ENCODE data around the gene OR2T10. TPM values are rescaled to one million over a fixed set of nuclear protein-coding genes. Genes with fewer than 3 reads are reported as not detected.

OR2T10 gene
- polyA plus RNA-seq, 3 donors, result not detected

DNA sequence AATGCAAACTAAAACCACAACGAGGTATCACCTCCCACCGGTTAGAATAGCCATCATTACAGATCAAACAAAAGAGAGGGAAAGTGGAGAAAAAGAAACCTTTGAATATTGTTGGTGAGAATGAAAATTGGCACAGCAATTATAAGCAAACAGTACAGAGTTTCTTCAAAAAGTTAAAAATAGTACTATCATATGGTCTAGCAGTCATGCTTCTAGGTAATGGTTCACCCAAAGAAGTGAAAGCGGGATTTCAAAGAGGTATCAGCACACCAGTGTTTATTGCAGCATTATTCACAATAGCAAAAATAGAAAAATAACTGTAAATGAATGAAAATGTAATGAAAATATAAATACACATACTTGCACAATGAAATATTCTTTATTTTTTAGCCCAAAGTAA, 8.2 kb downstream of the OR2T10 start:
- DNase-seq, result no peak
- Histone ChIP-seq H4K20me1 (ENCODE audit: insufficient read depth, low read length) (no peaks in the 10 kb centered on the region), H3K4me1 (ENCODE audit: control insufficient read depth in 1 of 2, insufficient read depth in 2 of 2, low read length in 2 of 2) (no peaks in the 10 kb centered on the region), H3K4me3 (replicated peaks in 1 of 3; ENCODE audit: low read depth in 2 of 3, low read length in 3 of 3) (no peak overlapping the region), H3K9ac (ENCODE audit: insufficient read depth, low read length, poor library complexity, severe bottlenecking) (no peak overlapping the region), H2AFZ (ENCODE audit: insufficient read depth, low read depth, low read length, poor library complexity, severe bottlenecking) (no peak overlapping the region), H3K36me3 (replicated peaks in 1 of 2; ENCODE audit: control insufficient read depth in 1 of 2, insufficient read depth in 2 of 2, low read length in 2 of 2) (no peaks in the 10 kb centered on the region), H3K4me2 (replicated peaks; ENCODE audit: extremely low read depth, low read length, poor library complexity, severe bottlenecking) (no peak overlapping the region), H3K79me2 (ENCODE audit: insufficient read depth, low read length) (no peaks in the 10 kb centered on the region), H3K9me3 (replicated peaks in 1 of 2; ENCODE audit: control insufficient read depth in 1 of 2, insufficient read depth in 1 of 2, low read length in 2 of 2) (no peaks in the 10 kb centered on the region), H3K27me3 (ENCODE audit: control insufficient read depth in 2 of 2, insufficient read depth in 2 of 2, low read length in 2 of 2) (no peaks in the 10 kb centered on the region), H3K27ac (ENCODE audit: low read depth in 1 of 2, low read length in 2 of 2) (no peak overlapping the region)
- no peak overlapping the region for H3K27ac Mint-ChIP-seq
- TF ChIP-seq, protein P1, sequence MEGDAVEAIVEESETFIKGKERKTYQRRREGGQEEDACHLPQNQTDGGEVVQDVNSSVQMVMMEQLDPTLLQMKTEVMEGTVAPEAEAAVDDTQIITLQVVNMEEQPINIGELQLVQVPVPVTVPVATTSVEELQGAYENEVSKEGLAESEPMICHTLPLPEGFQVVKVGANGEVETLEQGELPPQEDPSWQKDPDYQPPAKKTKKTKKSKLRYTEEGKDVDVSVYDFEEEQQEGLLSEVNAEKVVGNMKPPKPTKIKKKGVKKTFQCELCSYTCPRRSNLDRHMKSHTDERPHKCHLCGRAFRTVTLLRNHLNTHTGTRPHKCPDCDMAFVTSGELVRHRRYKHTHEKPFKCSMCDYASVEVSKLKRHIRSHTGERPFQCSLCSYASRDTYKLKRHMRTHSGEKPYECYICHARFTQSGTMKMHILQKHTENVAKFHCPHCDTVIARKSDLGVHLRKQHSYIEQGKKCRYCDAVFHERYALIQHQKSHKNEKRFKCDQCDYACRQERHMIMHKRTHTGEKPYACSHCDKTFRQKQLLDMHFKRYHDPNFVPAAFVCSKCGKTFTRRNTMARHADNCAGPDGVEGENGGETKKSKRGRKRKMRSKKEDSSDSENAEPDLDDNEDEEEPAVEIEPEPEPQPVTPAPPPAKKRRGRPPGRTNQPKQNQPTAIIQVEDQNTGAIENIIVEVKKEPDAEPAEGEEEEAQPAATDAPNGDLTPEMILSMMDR (IDR thresholded peaks at IDR 0.05), result no peak
- peaks cover 0 to 3% (median 0%) of the 10 kb centered on the region in 3 donors for H3K27me3 Mint-ChIP-seq (ENCODE audit: low read depth in 3 of 3)
- no peaks in the 10 kb centered on the region for H3K36me3 Mint-ChIP-seq
- no CpG with 5 or more reads among the region's 3 CpGs for WGBS (ENCODE audit: insufficient coverage)
- intact Hi-C loops (cut with micrococcal nuclease), result no loop called here
- no peaks in the 10 kb centered on the region for H3K4me1 Mint-ChIP-seq
- no peak overlapping the region for H3K4me3 Mint-ChIP-seq
- peaks cover 0 to 3% (median 2%) of the 10 kb centered on the region in 7 donors for H3K9me3 Mint-ChIP-seq

DNA sequence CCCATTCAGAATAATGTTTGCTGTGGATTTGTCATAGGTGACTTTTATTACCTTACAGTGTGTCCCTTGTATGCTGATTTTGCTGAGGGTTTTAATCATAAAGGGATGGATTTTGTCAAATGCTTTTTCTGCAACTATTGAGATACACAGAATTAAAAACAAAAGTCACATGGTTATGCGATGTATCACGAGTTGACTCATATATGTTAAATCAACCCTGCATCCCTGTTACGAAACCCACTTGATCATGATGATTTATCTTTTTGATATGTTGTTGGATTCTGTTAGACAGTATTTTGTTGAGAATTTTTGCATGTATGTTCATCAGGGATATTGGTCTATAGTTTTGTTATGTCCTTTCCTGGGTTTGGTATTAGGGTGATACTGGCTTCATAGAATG, 12.2 kb downstream of the OR2T10 start:
- DNase-seq, result no peak
- no peak overlapping the region for H3K4me2 ChIP-seq (replicated peaks; ENCODE audit: extremely low read depth, low read length, poor library complexity, severe bottlenecking)
- H3K4me3 Mint-ChIP-seq, result no peak overlapping the region

More for the DNA sequence above, 12.2 kb downstream of the OR2T10 start:
- H3K36me3 ChIP-seq (replicated peaks in 1 of 2; ENCODE audit: control insufficient read depth in 1 of 2, insufficient read depth in 2 of 2, low read length in 2 of 2), result no peaks in the 10 kb centered on the region
- H4K20me1 ChIP-seq (ENCODE audit: insufficient read depth, low read length), result no peaks in the 10 kb centered on the region
- no peaks in the 10 kb centered on the region for H3K4me1 ChIP-seq (ENCODE audit: control insufficient read depth in 1 of 2, insufficient read depth in 2 of 2, low read length in 2 of 2)
- no peaks in the 10 kb centered on the region for H3K4me1 Mint-ChIP-seq
- H3K9me3 ChIP-seq (replicated peaks in 1 of 2; ENCODE audit: control insufficient read depth in 1 of 2, insufficient read depth in 1 of 2, low read length in 2 of 2), result no peaks in the 10 kb centered on the region
- no peak overlapping the region for H3K4me3 ChIP-seq (replicated peaks in 1 of 3; ENCODE audit: low read depth in 2 of 3, low read length in 3 of 3)
- H3K36me3 Mint-ChIP-seq, result no peaks in the 10 kb centered on the region
- peaks cover 0 to 3% (median 2%) of the 10 kb centered on the region in 7 donors for H3K9me3 Mint-ChIP-seq
- H3K79me2 ChIP-seq (ENCODE audit: insufficient read depth, low read length), result no peaks in the 10 kb centered on the region
- no peak overlapping the region for H3K27ac Mint-ChIP-seq
- H3K27me3 Mint-ChIP-seq (ENCODE audit: low read depth in 3 of 3), result peaks cover 0 to 3% (median 0%) of the 10 kb centered on the region in 3 donors
- no peaks in the 10 kb centered on the region for H3K27me3 ChIP-seq (ENCODE audit: control insufficient read depth in 2 of 2, insufficient read depth in 2 of 2, low read length in 2 of 2)
- TF ChIP-seq, protein P1 (IDR thresholded peaks at IDR 0.05), result no peak
- WGBS (ENCODE audit: insufficient coverage), result no CpG with 5 or more reads among the region's 3 CpGs
- no peak overlapping the region for H2AFZ ChIP-seq (ENCODE audit: insufficient read depth, low read depth, low read length, poor library complexity, severe bottlenecking)
- H3K9ac ChIP-seq (ENCODE audit: insufficient read depth, low read length, poor library complexity, severe bottlenecking), result no peak overlapping the region
- H3K27ac ChIP-seq (ENCODE audit: low read depth in 1 of 2, low read length in 2 of 2), result no peak overlapping the region
- intact Hi-C loops (cut with micrococcal nuclease), result no loop called here

All from CD14-positive monocyte (primary cell).